CD4-positive, alpha-beta T cell treated with Interleukin-6 at 100 ng/mL for 8 hours (primary cell): ENCODE data around the gene USP32.
"Not testable (repeated sequence)": the region's sequence is repeated elsewhere in the genome, so short reads cannot be mapped to it uniquely, and the experiment has no call there.

ENCODE experiments used
- DNase-seq: peaks from one replicate; pipeline ENCODE4 v3.0.0-alpha.2; 2020; ENCODE audit warnings: mixed read lengths, low spot score

The USP32 gene

GRCh38 chr17:60371818-60372510 is 20.0 kb downstream of the USP32 start:
- no peak for DNase-seq

GRCh38 chr17:60371416-60371815 is 20.5 kb downstream of the USP32 start:
- DNase-seq: no peak

GRCh38 chr17:60369727-60370126 is 22.2 kb downstream of the USP32 start:
- DNase-seq: no peak

GRCh38 chr17:60363700-60364405 is 28.1 kb downstream of the USP32 start:
- DNase-seq: no peak

GRCh38 chr17:60362329-60362728 is 29.6 kb downstream of the USP32 start:
- DNase-seq: no peak

GRCh38 chr17:60361889-60362288 is 30.0 kb downstream of the USP32 start:
- no peak for DNase-seq

GRCh38 chr17:60359415-60359814 is 32.5 kb downstream of the USP32 start:
- no peak for DNase-seq

GRCh38 chr17:60358606-60359225 is 33.2 kb downstream of the USP32 start:
- DNase-seq: no peak

- no peak for DNase-seq
These were observed 35.0 kb downstream of the USP32 start for GRCh38 chr17:60356940-60357339.

GRCh38 chr17:60355663-60356594 is 36.0 kb downstream of the USP32 start:
- DNase-seq: no peak

GRCh38 chr17:60354223-60354622 is 37.7 kb downstream of the USP32 start:
- no peak for DNase-seq

GRCh38 chr17:60353773-60354172 is 38.2 kb downstream of the USP32 start:
- DNase-seq: no peak

- no peak for DNase-seq
These were observed 39.4 kb downstream of the USP32 start for GRCh38 chr17:60352569-60352968.

GRCh38 chr17:60352071-60352470 is 39.9 kb downstream of the USP32 start:
- no peak for DNase-seq

- no peak for DNase-seq
These were observed 40.8 kb downstream of the USP32 start for GRCh38 chr17:60351012-60351695.

- no peak for DNase-seq
These were observed 43.3 kb downstream of the USP32 start for GRCh38 chr17:60348616-60349015.

GRCh38 chr17:60345233-60345632 is 46.7 kb downstream of the USP32 start:
- DNase-seq: no peak

GRCh38 chr17:60342492-60342891 is 49.4 kb downstream of the USP32 start:
- not testable (repeated sequence) for DNase-seq

GRCh38 chr17:60335289-60335688 is 56.6 kb downstream of the USP32 start:
- DNase-seq: no peak

GRCh38 chr17:60333628-60334031 is 58.3 kb downstream of the USP32 start:
- DNase-seq: no peak

- not testable (repeated sequence) for DNase-seq
These were observed 58.9 kb downstream of the USP32 start for GRCh38 chr17:60333072-60333471.

GRCh38 chr17:60332574-60332973 is 59.4 kb downstream of the USP32 start:
- DNase-seq: no peak
